GM12878 (cell line): ENCODE measurements around the gene SLC22A31. TPM values are rescaled to one million over a fixed set of nuclear protein-coding genes. Genes with fewer than 3 reads are reported as not detected.

Experiments
- ATAC-seq: fragments of 200-7000 bp; cut with Tn5 transposase; 3 replicates; pipeline ENCODE4 v1.9.1; 2020; ENCODE audit warnings: mild to moderate bottlenecking, moderate library complexity
- BruUV-seq: library from RNA; stranded (reverse); fragments of 400-500 nt; replicated peaks from 2 replicates; lab custom pipeline; 2021; lab: Mats Ljungman, UMichigan
- CTCF ChIA-PET: fragments of 300-600 bp; sonication (Branson Sonifier 250); formaldehyde crosslinking; extraction: SDS; loops from one replicate; lab custom pipeline; 2021; ENCODE audit warnings: inconsistent platforms; lab: Yijun Ruan, JAX
- POLR2A ChIA-PET: fragments of 350-600 bp; formaldehyde crosslinking; extraction: SDS; loops from one replicate; lab custom pipeline; 2021; ENCODE audit warnings: inconsistent platforms; lab: Charles Lee
- RAD21 ChIA-PET: fragments of 300-600 bp; sonication (Branson Sonifier 250); formaldehyde crosslinking; loops from one replicate; lab custom pipeline; 2023; ENCODE audit warnings: antibody characterized with exemption; ENCODE audit not compliant: unreplicated experiment; lab: Charles Lee
- SMC1A ChIA-PET: fragments of 300-600 bp; sonication (Branson Sonifier 250); formaldehyde crosslinking; loops from one replicate; lab custom pipeline; 2023; ENCODE audit not compliant: unreplicated experiment, uncharacterized antibody; lab: Charles Lee
- DNase-seq: peaks from one replicate; pipeline ENCODE4 v3.0.0-alpha.2; 2011; ENCODE audit warnings: low read depth, low spot score
- FAIRE-seq: peaks from 3 replicates; lab custom pipeline; 2011; peaks lifted over from hg19 to GRCh38; lab: Jason Lieb, UNC
- H2AFZ ChIP-seq: 2 replicates; pipeline ENCODE4 v1.6.0; 2011; ENCODE audit warnings: low read depth, low read length, control low read depth; ENCODE audit not compliant: control insufficient read depth
- H3K27ac ChIP-seq: 2 replicates; pipeline ENCODE4 v1.5.1; 2011; ENCODE audit warnings: control low read depth; ENCODE audit not compliant: control insufficient read depth, insufficient read depth
- H3K27me3 ChIP-seq, 2 experiments: replicated peaks in 1 of 2; 2 replicates each; pipeline versions ENCODE4 v1.6.0 to v1.6.1; 2011; ENCODE audit warnings: low read length in 1 of 2; ENCODE audit not compliant: control insufficient read depth in 2 of 2, insufficient read depth in 2 of 2
- H3K36me3 ChIP-seq, 2 experiments: 2 replicates each; pipeline ENCODE4 v1.5.1; 2011; ENCODE audit warnings: low read length in 1 of 2; ENCODE audit not compliant: control insufficient read depth in 2 of 2, insufficient read depth in 2 of 2
- H3K4me1 ChIP-seq: 2 replicates; pipeline ENCODE4 v1.6.1; 2011; ENCODE audit warnings: mild to moderate bottlenecking, low read length, moderate library complexity, mixed read lengths; ENCODE audit not compliant: control insufficient read depth, insufficient read depth
- H3K4me2 ChIP-seq: 2 replicates; pipeline ENCODE4 v1.6.0; 2011; ENCODE audit warnings: control low read depth; ENCODE audit not compliant: control insufficient read depth, insufficient read depth
- H3K4me3 ChIP-seq: fragments of 200-600 bp; sonication (generic); 2 replicates; pipeline ENCODE4 v1.5.1; 2016
- H3K79me2 ChIP-seq: 2 replicates; pipeline ENCODE4 v1.6.0; 2011; ENCODE audit warnings: low read length; ENCODE audit not compliant: control insufficient read depth, insufficient read depth
- H3K9ac ChIP-seq: 2 replicates; pipeline ENCODE4 v1.8.0; 2011; ENCODE audit warnings: low read length, control low read depth, mixed read lengths; ENCODE audit not compliant: control insufficient read depth, insufficient read depth
- H3K9me3 ChIP-seq: replicated peaks from 3 replicates; pipeline ENCODE4 v1.5.1; 2011; ENCODE audit warnings: mild to moderate bottlenecking, low read length; ENCODE audit not compliant: control insufficient read depth, insufficient read depth
- H4K20me1 ChIP-seq: 2 replicates; pipeline ENCODE4 v1.6.0; 2011; ENCODE audit not compliant: control insufficient read depth, insufficient read depth
- ESRRA ChIP-seq: IDR thresholded peaks from 2 replicates; pipeline ENCODE4 v1.6.1; 2012; ENCODE audit warnings: mild to moderate bottlenecking, low read length, improper control_type of control experiment
- SRF ChIP-seq, 2 experiments: IDR thresholded peaks; 2 replicates each; pipeline ENCODE4 v1.6.1; 2011; ENCODE audit warnings: low read depth in 2 of 2, low read length in 2 of 2, mild to moderate bottlenecking in 1 of 2, moderate library complexity in 1 of 2
- YY1 ChIP-seq: IDR thresholded peaks from 2 replicates; pipeline ENCODE4 v1.6.1; 2011; ENCODE audit warnings: low read depth, mild to moderate bottlenecking, low read length
- ZNF24 ChIP-seq: fragments of 450-650 bp; IDR thresholded peaks from 2 replicates; pipeline ENCODE4 v1.6.1; 2017; ENCODE audit warnings: antibody characterized with exemption, mild to moderate bottlenecking
- ZSCAN29 ChIP-seq: fragments of 450-650 bp; IDR thresholded peaks from 2 replicates; pipeline ENCODE4 v1.6.1; 2017; ENCODE audit warnings: mild to moderate bottlenecking, moderate library complexity
- WGBS: methylation state at CpG from one replicate; pipeline ENCODE4 v1.1.6; 2016; ENCODE audit warnings: low lambda C conversion rate; ENCODE audit not compliant: insufficient replicate concordance, insufficient coverage; ENCODE audit errors: missing lambda C conversion rate; 5-methylcytosine and 5-hydroxymethylcytosine counted together
- in situ Hi-C: fragments of 300-500 bp; cut with MboI; formaldehyde crosslinking; loops from 9 replicates; pipeline ENCODE4 v1.14.3; 2018; ENCODE audit warnings: mixed read lengths
- intact Hi-C: fragments of 100-400 bp; cut with micrococcal nuclease; formaldehyde crosslinking; loops from one replicate; pipeline ENCODE4 v1.14.2; 2022; ENCODE audit not compliant: unreplicated experiment
- polyA plus RNA-seq, 11 experiments: library from polyadenylated mRNA; depleted of rRNA in 4 of 11; unstranded in 6 of 11; stranded (reverse) in 5 of 11; fragments of >200 nt; fragmentation: Nextera tagmentation in 4 of 11; fragmentation: Illumina TruSeq in 1 of 11; extraction: Ambion mirVana in 4 of 11; extraction: Trizol in 1 of 11; gene quantifications; 1 replicate in 1 of 11; 2 replicates in 10 of 11; pipeline versions ENCODE4 v1.2.1 to v1.2.3, GENCODE V29; 2011 to 2016; ENCODE audit warnings: inconsistent platforms in 2 of 11, missing spikeins in 2 of 11, low read depth in 1 of 11
- total RNA-seq, 4 experiments: library from RNA; depleted of rRNA in 3 of 4; stranded (reverse); fragments of >200 nt in 3 of 4; fragmentation: Illumina TruSeq in 1 of 4; extraction: Trizol in 1 of 4; gene quantifications; 2 replicates each; pipeline versions ENCODE4 v1.2.1 to v1.2.3, GENCODE V29; 2013 to 2021
- TF ChIP-seq, protein P1 (sequence below): fragments of 450-650 bp; IDR thresholded peaks from 2 replicates; pipeline ENCODE4 v1.6.1; 2014; ENCODE audit warnings: mild to moderate bottlenecking

The SLC22A31 gene
- total and polyA plus RNA-seq, 10 of the 15 experiments (the other 5 are each of a cell fraction or from before 2014, with no cell fraction given) = 0.13 to 0.24 (median 0.23) TPM; not detected in 7

GRCh38 chr16:89202422-89203215 lies 2.3 kb upstream of the SLC22A31 start:
- Histone ChIP-seq H3K9ac (no peak overlapping the region), H4K20me1 (no peaks in the 10 kb centered on the region), H3K9me3 (peaks cover 3% of the 10 kb centered on the region; the same call in 1 of the 3 replicates), H3K4me1 (no peaks in the 10 kb centered on the region), H3K79me2 (no peaks in the 10 kb centered on the region), H2AFZ (no peak overlapping the region), H3K27ac (no peak overlapping the region), H3K4me3 (no peak overlapping the region), H3K36me3 (no peaks in the 10 kb centered on the region), H3K4me2 (no peak overlapping the region), H3K27me3 (peaks cover 3 to 9% of the 10 kb centered on the region in 2 experiments; a peak in 3 of 4 replicates)
- in situ Hi-C loops (no loop called here), intact Hi-C loops (no loop called here)
- DNase-seq (no peak), ATAC-seq (no peak), FAIRE-seq (no peak)
- ChIA-PET POLR2A (interaction anchor here (0.6 kb wide), 1 partner anchor 150 kb away, joined by 5 read pairs; no protein-coding TSS in a partner anchor), RAD21 (no interaction called here), CTCF (no interaction called here), SMC1A (no interaction called here)
- no peak for TF ChIP-seq YY1
- TF ChIP-seq SRF (IDR thresholded peaks at IDR 0.05; ENCODE audit: low read depth in 2 of 2, low read length in 2 of 2) = no peak
- TF ChIP-seq ZSCAN29 = no peak
- TF ChIP-seq ZNF24 = no peak
- TF ChIP-seq ESRRA = no peak
- TF ChIP-seq, protein P1, sequence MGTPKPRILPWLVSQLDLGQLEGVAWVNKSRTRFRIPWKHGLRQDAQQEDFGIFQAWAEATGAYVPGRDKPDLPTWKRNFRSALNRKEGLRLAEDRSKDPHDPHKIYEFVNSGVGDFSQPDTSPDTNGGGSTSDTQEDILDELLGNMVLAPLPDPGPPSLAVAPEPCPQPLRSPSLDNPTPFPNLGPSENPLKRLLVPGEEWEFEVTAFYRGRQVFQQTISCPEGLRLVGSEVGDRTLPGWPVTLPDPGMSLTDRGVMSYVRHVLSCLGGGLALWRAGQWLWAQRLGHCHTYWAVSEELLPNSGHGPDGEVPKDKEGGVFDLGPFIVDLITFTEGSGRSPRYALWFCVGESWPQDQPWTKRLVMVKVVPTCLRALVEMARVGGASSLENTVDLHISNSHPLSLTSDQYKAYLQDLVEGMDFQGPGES = no peak
- WGBS = 73% methylated on average over 49 of the region's 49 CpGs
- BruUV-seq = no TSS peak
